Measurements from ENCODE around the gene DTX3.

The DTX3 gene

GRCh38 chr12:57621497-57622292 is 17.1 kb downstream of the DTX3 start:
- DNase-seq: no peak

GRCh38 chr12:57622293-57623245 is 17.9 kb downstream of the DTX3 start:
- no peak for DNase-seq

- no peak for DNase-seq
These were observed 18.8 kb downstream of the DTX3 start for GRCh38 chr12:57623385-57623784.

- DNase-seq: no peak
These were observed 19.3 kb downstream of the DTX3 start for GRCh38 chr12:57623811-57624390.

GRCh38 chr12:57624441-57625220 is 20.0 kb downstream of the DTX3 start:
- DNase-seq: no peak

- DNase-seq: no peak
These were observed 20.8 kb downstream of the DTX3 start for GRCh38 chr12:57625261-57626032.

GRCh38 chr12:57626111-57626920 is 21.7 kb downstream of the DTX3 start:
- no peak for DNase-seq

- no peak for DNase-seq
These were observed 22.4 kb downstream of the DTX3 start for GRCh38 chr12:57626921-57627445.

GRCh38 chr12:57627501-57628279 is 23.1 kb downstream of the DTX3 start:
- DNase-seq: no peak

- DNase-seq: no peak
These were observed 23.9 kb downstream of the DTX3 start for GRCh38 chr12:57628280-57629191.

- no peak for DNase-seq
These were observed 25.4 kb downstream of the DTX3 start for GRCh38 chr12:57629897-57630471.

GRCh38 chr12:57630891-57631433 is 26.3 kb downstream of the DTX3 start:
- no peak for DNase-seq

GRCh38 chr12:57631566-57632072 is 27.0 kb downstream of the DTX3 start:
- no peak for DNase-seq

GRCh38 chr12:57632073-57632957 is 27.7 kb downstream of the DTX3 start:
- no peak for DNase-seq

- peak; percentile 11 for DNase-seq
These were observed 28.6 kb downstream of the DTX3 start, which contains the start of gene B4GALNT1 for GRCh38 chr12:57632958-57633840. Gene B4GALNT1 (minus strand): TSS chr12:57633201. CDS start chr12:57632132, 1,069 bp downstream.

Data from MV-4-11 (cell line).